ENCODE measurements around the gene PLEKHG7.

- no peak for TF ChIP-seq POLR2A (IDR thresholded peaks at IDR 0.05)
- TF ChIP-seq, protein P1, sequence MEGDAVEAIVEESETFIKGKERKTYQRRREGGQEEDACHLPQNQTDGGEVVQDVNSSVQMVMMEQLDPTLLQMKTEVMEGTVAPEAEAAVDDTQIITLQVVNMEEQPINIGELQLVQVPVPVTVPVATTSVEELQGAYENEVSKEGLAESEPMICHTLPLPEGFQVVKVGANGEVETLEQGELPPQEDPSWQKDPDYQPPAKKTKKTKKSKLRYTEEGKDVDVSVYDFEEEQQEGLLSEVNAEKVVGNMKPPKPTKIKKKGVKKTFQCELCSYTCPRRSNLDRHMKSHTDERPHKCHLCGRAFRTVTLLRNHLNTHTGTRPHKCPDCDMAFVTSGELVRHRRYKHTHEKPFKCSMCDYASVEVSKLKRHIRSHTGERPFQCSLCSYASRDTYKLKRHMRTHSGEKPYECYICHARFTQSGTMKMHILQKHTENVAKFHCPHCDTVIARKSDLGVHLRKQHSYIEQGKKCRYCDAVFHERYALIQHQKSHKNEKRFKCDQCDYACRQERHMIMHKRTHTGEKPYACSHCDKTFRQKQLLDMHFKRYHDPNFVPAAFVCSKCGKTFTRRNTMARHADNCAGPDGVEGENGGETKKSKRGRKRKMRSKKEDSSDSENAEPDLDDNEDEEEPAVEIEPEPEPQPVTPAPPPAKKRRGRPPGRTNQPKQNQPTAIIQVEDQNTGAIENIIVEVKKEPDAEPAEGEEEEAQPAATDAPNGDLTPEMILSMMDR (IDR thresholded peaks at IDR 0.05), result no peak
- no peak for TF ChIP-seq POLR2AphosphoS5 (IDR thresholded peaks at IDR 0.05)
Observed at GRCh38 chr12:92726850-92727249, 24.1 kb downstream of the PLEKHG7 start.

Measured in transverse colon (tissue), 4 donors.